Measurements from ENCODE around the gene WDR54.
"Not testable (repeated sequence)": the region's sequence is repeated elsewhere in the genome, so short reads cannot be mapped to it uniquely, and the experiment has no call there.

GRCh38 chr2:74460187-74460586 lies 38.7 kb downstream of the WDR54 start:
- TF ChIP-seq EZH2phosphoT487 (IDR thresholded peaks at IDR 0.05; ENCODE audit: borderline replicate concordance, low read length); CTCF (IDR thresholded peaks at IDR 0.05; ENCODE audit: low read depth, low read length, poor library complexity, severe bottlenecking): not testable (repeated sequence)
